ENCODE data around the gene TMEM131.

Gene TMEM131

DNA sequence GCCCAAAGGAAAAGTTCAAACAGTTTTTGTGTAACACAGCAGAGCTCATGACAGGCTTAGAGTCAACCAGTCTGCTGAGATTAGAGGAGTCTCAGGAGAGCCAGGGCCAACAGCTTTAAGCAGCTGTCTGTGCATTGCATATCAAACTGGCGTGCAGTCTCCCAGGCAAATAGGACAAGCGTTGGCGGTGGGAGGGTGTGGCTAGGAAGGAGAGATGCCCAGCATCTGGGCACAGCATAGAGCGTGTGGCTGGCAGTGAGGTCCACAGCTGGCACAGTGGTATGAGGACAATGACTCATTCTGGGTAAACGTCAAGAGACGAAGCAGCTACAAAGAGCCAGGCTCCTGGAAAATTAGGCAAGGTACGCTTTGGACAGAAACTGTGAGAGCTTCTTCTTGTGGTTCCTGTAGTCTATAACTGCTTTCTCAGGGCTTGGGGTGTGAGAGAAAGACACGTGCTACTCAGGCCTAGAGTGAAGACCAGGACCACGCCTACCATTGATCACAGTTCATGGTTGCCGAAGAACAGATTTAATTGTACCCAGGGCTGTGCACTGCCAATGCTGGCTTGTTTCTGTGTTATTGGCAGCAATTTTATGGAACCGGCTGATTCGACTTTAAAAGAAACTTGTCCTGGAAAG, 267.5 kb downstream of the TMEM131 start:
- DNase-seq (ENCODE audit: low read depth in 2 of 3, low spot score in 2 of 3), result no peak

DNA sequence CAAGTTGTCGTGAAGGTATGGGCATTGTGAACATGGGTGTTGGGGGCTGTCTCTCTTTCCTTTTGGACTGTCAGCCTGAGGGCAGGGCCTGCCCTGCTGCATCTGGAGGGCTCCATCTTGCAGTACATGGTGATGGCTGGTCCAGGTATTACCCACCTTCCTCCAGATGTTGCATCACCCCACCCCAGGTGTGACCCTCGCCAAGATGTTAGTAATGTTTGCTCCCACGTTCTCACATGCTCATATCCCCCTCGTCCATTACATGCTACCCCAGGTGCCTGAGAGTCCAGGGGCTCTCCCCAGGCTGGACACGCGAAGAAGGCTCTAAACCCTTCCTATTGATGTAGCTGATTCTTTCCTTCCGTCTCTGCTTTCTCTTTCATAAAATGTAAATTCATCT, 268.5 kb downstream of the TMEM131 start:
- DNase-seq (ENCODE audit: low read depth in 2 of 3, low spot score in 2 of 3), result no peak

DNA sequence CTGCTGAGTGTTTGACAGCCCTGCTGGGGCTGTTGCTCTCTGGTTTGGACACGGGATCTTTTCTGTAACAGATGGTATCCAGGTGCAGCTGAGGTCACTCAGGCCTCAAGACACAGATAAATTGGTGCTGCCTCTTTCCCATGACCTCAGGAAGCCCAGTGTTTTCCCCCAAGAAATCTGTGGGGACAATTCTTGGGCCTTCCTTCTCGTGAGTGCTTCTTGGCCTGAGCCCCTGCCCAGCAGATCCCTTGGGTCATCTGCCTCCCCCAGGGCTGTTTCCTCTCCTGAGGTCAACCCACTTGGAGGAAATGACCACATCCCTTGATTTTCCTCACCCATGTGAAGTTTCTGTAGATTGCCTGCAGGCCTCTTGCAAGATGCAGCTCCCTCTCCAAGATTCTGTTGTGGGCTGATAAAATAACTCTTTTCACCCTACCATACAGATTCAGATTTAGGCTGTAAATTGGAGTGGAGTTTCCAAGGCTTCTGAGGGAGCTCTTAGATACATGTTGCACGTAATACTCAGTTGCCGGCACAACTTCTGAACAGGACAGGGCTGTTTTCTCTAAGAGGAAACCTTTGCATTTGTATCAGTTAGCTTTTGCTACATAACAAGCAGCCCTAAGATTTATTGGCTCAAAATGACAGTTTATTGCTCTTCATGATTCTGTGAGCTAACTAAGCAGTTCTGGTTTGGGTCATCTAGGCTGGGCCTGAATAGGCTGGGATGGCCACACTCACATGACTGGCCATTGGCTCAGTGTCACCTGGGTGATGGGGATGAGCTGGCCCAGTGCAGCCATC, 269.3 kb downstream of the TMEM131 start:
- DNase-seq (ENCODE audit: low read depth in 2 of 3, low spot score in 2 of 3), result no peak

DNA sequence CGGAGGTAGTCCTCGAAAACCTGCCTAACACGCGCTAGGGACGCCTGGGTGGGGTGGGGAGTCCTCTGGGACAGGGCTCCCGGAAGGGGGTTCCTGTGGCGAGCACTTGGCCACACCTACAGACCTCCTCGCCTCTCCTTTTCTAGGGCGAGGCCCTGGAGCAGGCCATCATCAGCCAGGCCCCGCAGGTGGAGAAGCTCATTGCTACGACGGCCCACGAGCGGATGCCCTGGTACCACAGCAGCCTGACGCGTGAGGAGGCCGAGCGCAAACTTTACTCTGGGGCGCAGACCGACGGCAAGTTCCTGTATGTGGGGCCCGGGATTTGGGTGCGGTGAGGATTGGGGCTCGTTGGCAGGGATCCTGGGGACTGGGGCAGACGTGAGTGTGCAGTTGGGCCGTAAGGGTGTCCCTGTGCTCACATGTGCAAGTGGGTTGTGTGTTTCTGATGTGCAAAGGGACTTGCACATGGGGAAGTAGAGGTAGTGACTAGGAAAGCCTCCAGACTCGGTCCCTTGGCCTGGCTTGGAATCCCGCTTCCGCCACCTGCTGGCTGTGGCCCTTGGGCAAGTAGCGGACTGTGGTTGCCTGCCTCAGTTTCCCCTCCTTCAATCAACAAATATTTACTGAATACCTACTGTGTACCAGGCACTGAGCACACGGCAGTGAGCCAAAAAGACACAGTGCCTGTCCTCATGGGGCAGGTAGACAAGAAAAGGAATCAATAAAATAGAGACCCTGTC, 270.6 kb downstream of the TMEM131 start:
- no peak for DNase-seq (ENCODE audit: low read depth in 2 of 3, low spot score in 2 of 3)

DNA sequence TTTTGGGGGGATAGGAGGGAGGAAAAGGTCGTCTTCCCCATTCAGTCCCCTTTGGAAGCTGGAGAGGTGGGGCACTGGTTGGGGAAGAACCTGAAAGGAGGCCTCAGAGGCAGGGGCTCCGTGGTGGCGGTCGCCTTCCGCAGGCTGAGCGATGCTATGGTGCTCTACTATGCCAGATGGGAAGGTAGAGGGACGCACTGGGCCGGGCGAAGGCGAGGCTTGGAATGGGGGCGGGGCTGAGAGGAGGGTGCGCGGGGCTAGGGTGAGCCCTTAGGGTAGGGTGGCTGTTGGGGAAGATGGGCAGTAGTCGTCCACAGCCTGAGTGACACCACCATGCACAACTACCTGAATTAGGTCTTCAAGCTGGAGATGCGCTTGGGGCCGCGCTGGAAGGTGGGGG, 271.2 kb downstream of the TMEM131 start:
- no peak for DNase-seq (ENCODE audit: low read depth in 2 of 3, low spot score in 2 of 3)

DNA sequence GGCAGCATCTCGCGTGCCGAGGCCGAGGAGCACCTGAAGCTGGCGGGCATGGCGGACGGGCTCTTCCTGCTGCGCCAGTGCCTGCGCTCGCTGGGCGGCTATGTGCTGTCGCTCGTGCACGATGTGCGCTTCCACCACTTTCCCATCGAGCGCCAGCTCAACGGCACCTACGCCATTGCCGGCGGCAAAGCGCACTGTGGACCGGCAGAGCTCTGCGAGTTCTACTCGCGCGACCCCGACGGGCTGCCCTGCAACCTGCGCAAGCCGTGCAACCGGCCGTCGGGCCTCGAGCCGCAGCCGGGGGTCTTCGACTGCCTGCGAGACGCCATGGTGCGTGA, 271.7 kb downstream of the TMEM131 start:
- DNase-seq (ENCODE audit: low read depth in 2 of 3, low spot score in 2 of 3), result no peak

DNA sequence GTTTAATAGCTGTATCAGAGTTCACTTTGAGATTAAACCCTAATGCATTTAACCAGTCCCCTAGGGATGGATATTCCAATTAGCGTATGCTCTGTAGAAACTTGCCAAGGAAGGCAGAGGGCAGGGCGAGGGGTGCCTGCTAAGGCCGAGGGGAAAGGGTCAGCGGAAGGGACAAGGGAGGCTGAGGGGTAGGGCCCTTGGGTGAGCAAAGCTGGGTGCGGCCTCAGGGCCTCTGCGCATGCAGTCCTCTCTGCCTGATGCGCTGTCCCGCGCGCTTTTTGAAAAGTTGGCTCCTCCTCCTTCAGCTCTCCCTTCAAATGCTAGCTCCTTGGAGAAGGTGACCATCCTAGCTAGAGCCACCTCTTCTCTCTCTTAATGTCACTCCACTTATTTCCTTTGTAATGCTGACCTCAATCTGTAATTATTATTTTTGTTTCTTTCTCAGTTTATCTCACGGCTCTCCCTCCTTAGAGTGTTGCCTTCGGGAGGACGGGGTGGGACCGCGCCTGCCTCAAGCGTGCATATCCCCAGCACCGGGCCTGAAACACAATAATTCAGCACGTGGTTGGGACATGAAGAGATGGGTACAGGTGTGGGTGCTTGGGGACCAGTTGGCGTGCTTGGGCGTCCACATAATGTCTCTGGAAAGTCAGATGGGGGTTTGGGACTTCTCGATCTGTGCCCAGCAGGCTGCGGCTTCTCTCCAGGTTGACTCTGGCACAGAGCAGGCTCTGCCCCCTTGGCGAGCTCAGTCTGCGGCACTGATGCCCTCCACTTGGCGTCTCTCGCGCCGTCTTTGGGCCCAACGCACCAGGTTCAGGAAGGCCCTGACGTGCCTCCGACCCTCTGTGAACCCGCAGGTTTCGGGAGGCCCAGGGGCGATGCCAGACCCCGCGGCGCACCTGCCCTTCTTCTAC, 272.3 kb downstream of the TMEM131 start:
- no peak for DNase-seq (ENCODE audit: low read depth in 2 of 3, low spot score in 2 of 3)

DNA sequence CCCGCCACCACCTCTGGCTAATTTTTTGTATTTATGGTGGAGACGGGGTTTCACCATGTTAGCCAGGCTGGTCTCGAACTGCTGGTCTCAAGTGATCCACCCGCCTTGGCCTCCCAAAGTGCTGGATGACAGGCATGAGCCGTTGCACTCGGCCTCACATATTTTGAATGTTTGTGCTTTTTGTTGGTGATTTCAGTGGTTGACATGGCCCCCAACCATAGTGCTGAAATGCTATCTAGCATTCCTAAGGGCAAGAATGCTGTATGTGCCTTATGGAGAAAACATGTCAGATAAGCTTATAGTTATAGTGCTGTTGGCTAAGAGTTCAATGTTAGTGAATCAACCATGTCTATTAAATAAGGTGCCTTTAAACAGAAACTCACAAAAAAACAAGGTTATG, 273.5 kb downstream of the TMEM131 start:
- DNase-seq (ENCODE audit: low read depth in 2 of 3, low spot score in 2 of 3), result no peak

DNA sequence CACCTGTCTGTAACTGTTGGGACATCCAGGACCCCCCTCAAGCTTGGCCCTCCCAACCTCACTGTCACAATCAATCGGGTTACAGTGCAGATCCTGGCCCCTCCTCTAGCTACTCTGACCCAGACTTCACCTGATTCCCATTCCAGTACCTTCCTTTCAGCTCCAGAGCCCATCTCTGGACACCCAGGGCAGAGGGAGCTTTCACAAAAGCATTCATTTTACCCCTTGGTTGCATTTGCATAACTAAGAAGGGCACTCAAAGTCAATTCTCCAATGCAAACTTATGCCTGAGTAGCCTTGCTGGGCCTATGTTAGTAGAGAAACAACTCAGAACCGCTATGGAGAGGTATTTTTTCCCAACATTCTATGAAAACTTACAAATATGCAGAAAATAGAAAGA, 275.0 kb downstream of the TMEM131 start:
- DNase-seq (ENCODE audit: low read depth in 2 of 3, low spot score in 2 of 3), result no peak

DNA sequence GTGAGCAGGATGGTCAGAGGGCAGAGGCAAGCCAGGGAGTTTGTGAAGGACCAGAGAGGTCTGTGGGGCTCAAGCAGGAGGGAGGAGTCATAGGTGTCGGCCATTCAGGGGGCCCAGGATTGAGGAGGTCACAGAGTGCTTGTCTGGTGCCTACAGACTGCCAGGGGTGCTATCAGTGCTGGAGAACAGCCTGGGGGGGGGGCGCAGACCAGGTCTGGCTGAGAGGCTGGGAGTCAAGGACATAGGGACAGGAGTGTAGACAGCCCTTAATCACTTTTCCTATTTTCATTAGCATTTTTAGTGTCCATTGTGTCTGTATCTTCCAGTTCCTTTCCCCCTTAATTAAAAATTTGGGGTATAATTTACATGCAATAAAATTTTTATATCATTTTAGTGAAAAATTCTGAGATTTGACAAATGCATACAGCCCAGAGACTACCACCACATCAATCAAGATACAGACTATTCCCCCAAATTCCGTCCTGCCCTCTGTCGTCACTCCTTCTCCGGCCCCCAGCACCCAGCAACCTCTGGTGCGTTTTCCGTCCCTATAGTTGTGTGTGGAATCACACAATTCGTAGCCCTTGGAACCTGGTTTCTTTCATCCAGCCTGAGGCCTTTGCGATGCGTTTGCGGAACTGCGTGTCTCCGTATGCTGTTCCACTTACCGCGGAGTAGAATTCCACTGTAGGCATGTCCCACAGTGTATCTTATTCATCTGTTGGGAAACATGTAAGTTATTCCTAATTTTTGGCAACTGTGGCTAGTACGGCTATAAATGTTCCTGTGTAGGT, 276.2 kb downstream of the TMEM131 start:
- no peak for DNase-seq (ENCODE audit: low read depth in 2 of 3, low spot score in 2 of 3)

DNA sequence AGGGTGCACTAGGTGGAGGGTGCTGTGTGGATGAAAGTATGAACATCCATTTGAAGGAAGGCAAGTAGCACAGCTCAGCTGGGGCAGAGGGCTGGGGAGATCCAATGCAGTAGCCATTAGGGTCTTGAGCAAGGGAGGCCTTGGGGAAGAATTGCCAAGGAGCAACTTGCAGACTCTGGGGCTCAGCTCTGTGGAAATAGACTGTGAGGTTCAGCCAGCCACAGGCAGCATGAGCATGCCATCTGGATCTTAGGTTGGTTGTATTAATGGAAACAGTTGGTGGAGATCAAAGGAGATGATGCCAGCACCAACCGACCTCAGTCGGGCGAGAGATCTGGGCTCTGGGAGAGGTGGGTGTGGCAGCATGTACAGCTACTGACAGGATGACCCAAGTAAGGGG, 276.8 kb downstream of the TMEM131 start:
- no peak for DNase-seq (ENCODE audit: low read depth in 2 of 3, low spot score in 2 of 3)

DNA sequence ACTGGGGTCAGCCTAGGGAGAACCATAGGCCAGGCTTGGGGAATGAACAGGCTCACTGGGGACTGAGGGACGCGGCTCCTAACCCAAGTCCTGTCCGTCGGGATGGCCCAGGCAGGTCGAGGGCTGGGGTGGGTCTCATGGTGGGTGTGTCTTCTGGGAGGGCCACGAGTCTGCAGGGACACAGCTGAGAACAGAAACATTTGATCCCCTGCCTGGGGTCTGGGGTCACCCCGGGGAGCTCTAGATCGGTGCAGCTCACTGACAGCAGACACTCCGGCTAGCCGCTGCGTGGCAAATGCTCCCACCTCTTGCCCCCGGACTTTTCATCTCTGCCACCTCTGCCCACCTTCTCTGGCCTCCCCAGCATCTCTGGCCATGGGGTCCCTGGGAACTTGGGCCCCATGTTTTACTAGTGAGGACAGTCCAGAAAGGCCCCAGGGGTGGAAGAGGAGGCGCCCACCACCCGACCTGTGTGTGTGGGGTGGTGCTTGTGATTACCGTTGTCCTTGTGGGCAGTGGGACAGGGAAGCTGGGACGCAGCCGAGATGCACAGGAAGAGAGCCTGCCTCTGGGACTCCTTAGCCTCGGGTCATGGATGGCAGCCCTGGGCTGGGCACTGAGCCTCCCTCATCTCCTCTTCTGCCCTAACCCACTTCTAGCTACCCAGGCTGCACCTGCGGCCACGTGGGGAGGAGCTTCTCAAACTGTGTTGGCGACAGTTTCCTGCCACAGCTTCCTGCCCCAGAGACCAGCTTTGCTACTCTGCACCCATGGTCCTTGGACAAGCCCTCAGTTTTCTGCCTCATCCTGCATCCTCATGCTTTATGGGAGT, 277.5 kb downstream of the TMEM131 start:
- DNase-seq (ENCODE audit: low read depth in 2 of 3, low spot score in 2 of 3), result no peak

DNA sequence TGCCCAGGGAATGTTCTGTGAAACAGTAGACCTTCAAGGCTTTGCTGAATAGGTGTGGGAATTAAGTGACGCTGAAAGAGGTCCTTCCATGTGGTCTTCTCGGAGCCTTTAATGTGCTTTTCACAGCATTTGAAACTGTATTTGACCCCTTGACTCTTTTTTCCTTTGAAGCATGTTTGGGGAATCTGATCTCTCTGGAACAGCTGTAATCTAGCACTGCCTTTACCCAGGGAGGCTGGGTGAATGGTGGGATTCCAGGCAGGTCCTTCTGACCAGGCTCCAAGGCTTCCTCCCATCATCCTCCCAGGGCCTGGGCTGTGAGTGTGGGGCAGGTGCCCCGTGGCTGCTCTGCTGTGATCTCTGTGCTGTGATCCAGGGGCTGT, 278.1 kb downstream of the TMEM131 start:
- no peak for DNase-seq (ENCODE audit: low read depth in 2 of 3, low spot score in 2 of 3)

DNA sequence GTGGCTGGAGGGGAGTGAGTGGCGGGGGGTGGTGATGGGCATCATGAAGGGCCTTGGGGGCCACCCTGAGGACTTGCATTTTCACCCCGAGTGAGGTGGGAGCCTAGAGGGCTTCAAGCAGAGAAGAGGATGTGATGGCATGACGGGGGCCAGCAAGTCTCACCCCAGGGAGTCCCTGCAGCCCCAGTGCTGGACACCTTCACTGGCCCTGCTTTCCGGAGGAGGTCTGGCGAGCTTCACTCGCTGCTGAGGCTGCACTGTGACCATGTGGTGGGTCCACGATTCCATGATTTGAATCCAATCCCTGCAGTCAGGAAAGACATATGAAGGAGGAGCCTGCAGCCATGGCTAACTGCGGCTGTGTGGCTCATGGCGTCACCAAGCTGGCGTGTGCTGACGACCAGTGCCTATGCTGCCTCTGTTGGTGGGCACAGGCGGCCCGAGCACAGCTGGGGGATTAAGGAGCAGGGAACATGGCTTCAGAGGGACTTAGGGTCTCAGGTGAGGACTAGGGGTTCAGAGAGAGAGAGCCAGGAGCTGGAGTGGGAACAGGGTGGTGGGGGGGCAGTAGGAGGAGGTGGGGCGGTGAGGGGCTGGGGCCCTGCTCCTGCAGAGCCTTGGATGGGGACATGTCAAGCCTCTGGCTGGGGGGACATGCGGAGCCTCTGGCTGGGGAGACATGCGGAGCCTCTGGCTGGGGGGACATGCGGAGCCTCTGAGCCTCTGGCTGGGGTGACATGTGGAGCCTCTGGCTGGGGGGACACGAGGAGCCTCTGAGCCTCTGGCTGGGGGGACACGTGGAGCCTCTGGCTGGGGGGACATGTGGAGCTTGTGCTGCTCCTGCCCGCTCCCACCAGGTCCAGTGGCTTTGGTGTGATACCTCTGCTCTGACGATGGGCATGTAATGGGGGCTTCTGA, 278.8 kb downstream of the TMEM131 start:
- DNase-seq (ENCODE audit: low read depth in 2 of 3, low spot score in 2 of 3), result no peak

DNA sequence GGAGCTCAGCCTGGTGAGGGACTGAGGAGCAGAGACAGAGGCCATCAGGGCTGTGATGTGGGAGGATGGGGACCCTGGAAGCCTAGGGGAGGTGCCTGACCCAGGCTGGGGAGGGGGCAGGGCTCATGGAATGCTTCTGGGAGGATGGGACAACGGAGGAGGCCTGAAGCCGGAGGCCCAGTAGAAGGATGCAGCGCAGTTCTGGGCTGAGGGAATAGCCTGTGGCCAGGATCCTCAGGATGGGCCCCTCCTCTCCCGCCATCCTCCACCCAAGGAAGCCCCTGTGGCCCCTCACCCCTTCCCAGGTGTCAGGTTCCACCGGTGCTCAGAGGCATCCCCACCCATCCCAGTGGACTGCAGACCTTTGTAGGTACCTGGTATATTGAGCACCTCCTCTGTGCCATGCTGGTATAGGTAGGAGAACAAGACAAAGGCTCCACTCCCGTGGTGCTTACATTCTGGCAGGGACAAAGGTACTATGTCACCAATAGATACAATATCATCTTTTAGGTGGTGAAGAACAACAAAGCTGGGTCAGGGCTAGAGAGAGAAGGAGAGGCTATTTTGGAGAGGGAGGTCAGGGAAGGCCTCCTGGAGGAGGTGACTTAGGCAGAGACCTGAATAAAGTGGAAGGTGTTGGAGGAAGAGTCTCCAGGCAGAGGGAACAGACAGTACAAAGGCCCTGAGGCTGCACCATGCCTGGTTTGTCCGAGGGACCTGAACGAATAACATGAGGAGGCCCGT, 279.6 kb downstream of the TMEM131 start:
- no peak for DNase-seq (ENCODE audit: low read depth in 2 of 3, low spot score in 2 of 3)

DNA sequence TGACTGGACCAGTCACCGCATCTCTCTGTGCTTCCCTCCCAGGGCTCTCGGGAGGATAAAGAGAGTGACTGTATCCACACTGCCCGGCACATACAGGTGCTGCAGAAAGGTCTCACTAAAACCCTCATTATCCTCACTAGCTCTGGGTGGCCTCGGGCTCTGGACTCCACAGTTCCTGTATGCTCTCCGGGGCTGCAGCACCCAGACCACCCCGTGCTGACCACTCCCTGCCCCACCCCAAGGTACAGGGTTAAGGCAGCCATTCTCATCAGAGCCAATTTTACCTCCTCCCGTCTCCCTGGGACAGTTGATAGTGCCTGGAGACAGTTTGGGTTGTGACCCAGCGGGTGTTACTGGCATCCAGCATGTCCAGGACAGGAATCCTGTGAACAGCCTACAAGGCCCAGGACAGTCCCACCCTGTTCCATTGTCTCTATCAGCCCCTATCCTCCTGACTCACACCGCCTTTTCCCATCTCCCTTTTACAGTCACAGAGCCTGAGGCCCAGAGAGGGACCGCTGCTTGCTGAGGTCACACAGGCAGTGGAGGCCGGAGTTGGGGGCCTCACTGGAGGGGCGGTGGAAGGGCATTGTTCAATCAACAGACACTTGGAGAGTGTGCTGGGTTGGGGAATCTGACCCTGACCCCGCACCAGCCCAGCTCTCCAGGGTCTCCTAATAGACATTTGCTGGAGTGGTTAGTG, 280.6 kb downstream of the TMEM131 start:
- DNase-seq (ENCODE audit: low read depth in 2 of 3, low spot score in 2 of 3), result no peak

All from activated CD8-positive, alpha-beta memory T cell treated with anti-CD3 and anti-CD28 coated beads for 48 hours (primary cell).